Ectodermal cell (in vitro differentiated cells): ENCODE measurements around the gene CAPN13. TPM values are rescaled to one million over a fixed set of nuclear protein-coding genes. Genes with fewer than 3 reads are reported as not detected.

ENCODE experiments used
- H3K27ac ChIP-seq: 2 replicates; pipeline ENCODE4 v1.7.0; 2013; ENCODE audit warnings: mild to moderate bottlenecking, low read depth, low read length; ENCODE audit not compliant: insufficient read depth, poor library complexity, severe bottlenecking
- H3K27me3 ChIP-seq: 2 replicates; pipeline ENCODE4 v1.7.0; 2013; ENCODE audit warnings: mild to moderate bottlenecking, low read length; ENCODE audit not compliant: insufficient read depth, control insufficient read depth, poor library complexity, severe bottlenecking
- H3K36me3 ChIP-seq: one replicate; pipeline ENCODE4 v1.7.0; 2013; ENCODE audit warnings: low read length; ENCODE audit not compliant: control insufficient read depth, insufficient read depth
- H3K4me1 ChIP-seq: one replicate; pipeline ENCODE4 v1.7.0; 2013; ENCODE audit warnings: low read length; ENCODE audit not compliant: control insufficient read depth, insufficient read depth
- H3K4me3 ChIP-seq: 2 replicates; pipeline ENCODE4 v1.7.0; 2013; ENCODE audit warnings: low read depth, low read length, control low read depth; ENCODE audit not compliant: insufficient read depth
- H3K9me3 ChIP-seq: 2 replicates; pipeline ENCODE4 v1.7.0; 2013; ENCODE audit warnings: mild to moderate bottlenecking, low read length, moderate library complexity; ENCODE audit not compliant: control insufficient read depth
- WGBS, 2 experiments: methylation state at CpG; one replicate each; pipeline ENCODE4 v1.1.7; 2013; ENCODE audit warnings: missing lambda C conversion rate in 2 of 2; 5-methylcytosine and 5-hydroxymethylcytosine counted together
- polyA plus RNA-seq, 4 experiments: library from polyadenylated mRNA; stranded (reverse); fragments of 50-300 nt; gene quantifications; one replicate each; pipeline ENCODE4 v1.2.3, GENCODE V29; 2013

The CAPN13 gene
- polyA plus RNA-seq (2013, experiment 1 of 4) = 0.33 TPM
- polyA plus RNA-seq (2013, experiment 2 of 4) = 0.37 TPM
- 0.16 TPM for polyA plus RNA-seq (2013, experiment 3 of 4)
- polyA plus RNA-seq (2013, experiment 4 of 4) = 0.24 TPM

- H3K27ac ChIP-seq = no peak within 1 kb of the TSS
- H3K36me3 ChIP-seq = no peaks in the 10 kb centered on the region
- no peak within 1 kb of the TSS for H3K4me3 ChIP-seq
- H3K27me3 ChIP-seq = no peaks in the 10 kb centered on the region
- 63 to 73% methylated on average over 6 of the region's 6 CpGs for WGBS, 2 experiments
- H3K9me3 ChIP-seq = no peaks in the 10 kb centered on the region
- H3K4me1 ChIP-seq = no peaks in the 10 kb centered on the region
These were observed at the start of gene CAPN13 for GRCh38 chr2:30807249-30807648. Gene CAPN13 (minus strand): TSS chr2:30807446. CDS start chr2:30787325, 20,121 bp downstream.

GRCh38 chr2:30847841-30848240 is 40.6 kb upstream of the CAPN13 start:
- H3K9me3 ChIP-seq = no peaks in the 10 kb centered on the region
- H3K27ac ChIP-seq = no peak overlapping the region
- H3K27me3 ChIP-seq = no peaks in the 10 kb centered on the region
- H3K4me1 ChIP-seq = no peaks in the 10 kb centered on the region
- H3K4me3 ChIP-seq = no peak overlapping the region
- no peaks in the 10 kb centered on the region for H3K36me3 ChIP-seq

GRCh38 chr2:30847329-30847728 is 40.1 kb upstream of the CAPN13 start:
- no peaks in the 10 kb centered on the region for H3K4me1 ChIP-seq
- no peaks in the 10 kb centered on the region for H3K9me3 ChIP-seq
- H3K36me3 ChIP-seq = no peaks in the 10 kb centered on the region
- no peak overlapping the region for H3K4me3 ChIP-seq
- no peak overlapping the region for H3K27ac ChIP-seq
- no peaks in the 10 kb centered on the region for H3K27me3 ChIP-seq
- WGBS, 2 experiments = 47 to 52% methylated on average over 1 of the region's 1 CpG

- Histone ChIP-seq H3K27me3 (no peaks in the 10 kb centered on the region), H3K4me1 (no peaks in the 10 kb centered on the region), H3K4me3 (no peak overlapping the region), H3K9me3 (peaks cover 3% of the 10 kb centered on the region), H3K36me3 (no peaks in the 10 kb centered on the region), H3K27ac (no peak overlapping the region)
- WGBS, 2 experiments = 88% methylated on average over 1 of the region's 1 CpG
These were observed 21.3 kb upstream of the CAPN13 start for GRCh38 chr2:30828586-30828985.

GRCh38 chr2:30826916-30827315 is 19.7 kb upstream of the CAPN13 start:
- no peak overlapping the region for H3K27ac ChIP-seq
- 94 to 99% methylated on average over 3 of the region's 3 CpGs for WGBS, 2 experiments
- peaks cover 3% of the 10 kb centered on the region for H3K9me3 ChIP-seq
- no peak overlapping the region for H3K4me3 ChIP-seq
- no peaks in the 10 kb centered on the region for H3K27me3 ChIP-seq
- H3K4me1 ChIP-seq = no peaks in the 10 kb centered on the region
- no peaks in the 10 kb centered on the region for H3K36me3 ChIP-seq

- Histone ChIP-seq H3K4me3 (no peak overlapping the region), H3K4me1 (no peaks in the 10 kb centered on the region), H3K27me3 (no peaks in the 10 kb centered on the region), H3K9me3 (peaks cover 3% of the 10 kb centered on the region), H3K36me3 (no peaks in the 10 kb centered on the region), H3K27ac (no peak overlapping the region)
- 85 to 94% methylated on average over 1 to 2 of the region's 2 CpGs for WGBS, 2 experiments
These were observed 19.2 kb upstream of the CAPN13 start for GRCh38 chr2:30826481-30826880.

- Histone ChIP-seq H3K9me3 (no peaks in the 10 kb centered on the region), H3K4me3 (no peak overlapping the region), H3K4me1 (no peaks in the 10 kb centered on the region), H3K27ac (no peak overlapping the region), H3K27me3 (no peaks in the 10 kb centered on the region), H3K36me3 (no peaks in the 10 kb centered on the region)
- WGBS, 2 experiments = 93 to 94% methylated on average over 9 of the region's 9 CpGs
These were observed 16.2 kb upstream of the CAPN13 start for GRCh38 chr2:30823452-30823851.

- H3K9me3 ChIP-seq = no peaks in the 10 kb centered on the region
- WGBS, 2 experiments = 89 to 91% methylated on average over 9 of the region's 9 CpGs
- H3K36me3 ChIP-seq = no peaks in the 10 kb centered on the region
- no peaks in the 10 kb centered on the region for H3K4me1 ChIP-seq
- no peak overlapping the region for H3K27ac ChIP-seq
- no peak overlapping the region for H3K4me3 ChIP-seq
- H3K27me3 ChIP-seq = no peaks in the 10 kb centered on the region
These were observed 14.7 kb upstream of the CAPN13 start for GRCh38 chr2:30821960-30822359.

GRCh38 chr2:30820381-30821055 is 13.3 kb upstream of the CAPN13 start:
- Histone ChIP-seq H3K36me3 (no peaks in the 10 kb centered on the region), H3K27me3 (no peaks in the 10 kb centered on the region), H3K4me1 (no peaks in the 10 kb centered on the region), H3K27ac (no peak overlapping the region), H3K9me3 (no peaks in the 10 kb centered on the region), H3K4me3 (no peak overlapping the region)
- WGBS, 2 experiments = 86 to 88% methylated on average over 11 to 12 of the region's 12 CpGs

- no peaks in the 10 kb centered on the region for H3K36me3 ChIP-seq
- H3K9me3 ChIP-seq = no peaks in the 10 kb centered on the region
- WGBS, 2 experiments = 89% methylated on average over 4 of the region's 4 CpGs
- H3K4me1 ChIP-seq = no peaks in the 10 kb centered on the region
- no peak overlapping the region for H3K4me3 ChIP-seq
- no peak overlapping the region for H3K27ac ChIP-seq
- H3K27me3 ChIP-seq = no peaks in the 10 kb centered on the region
These were observed 2.7 kb upstream of the CAPN13 start for GRCh38 chr2:30809938-30810337.
